DND-41 (cell line): ENCODE measurements around the gene MRS2.
"Not testable (repeated sequence)": the region's sequence is repeated elsewhere in the genome, so short reads cannot be mapped to it uniquely, and the experiment has no call there.

Experiments
- ATAC-seq: fragments of 200-7000 bp; cut with Tn5 transposase; 3 replicates; pipeline ENCODE4 v1.9.1; 2021; ENCODE audit warnings: low read depth; ENCODE audit not compliant: insufficient read depth
- DNase-seq: peaks from one replicate; pipeline ENCODE4 v3.0.0-alpha.2; 2020
- H2AFZ ChIP-seq: 2 replicates; pipeline ENCODE4 v1.6.0; 2012; ENCODE audit warnings: low read depth, low read length
- H3K27ac ChIP-seq: 2 replicates; pipeline ENCODE4 v1.5.1; 2012; ENCODE audit warnings: low read length, inconsistent platforms
- H3K27me3 ChIP-seq: fragments of 200-600 bp; sonication (generic); 2 replicates; pipeline ENCODE4 v1.6.0; 2012; ENCODE audit warnings: low read length, mild to moderate bottlenecking, inconsistent platforms; ENCODE audit not compliant: insufficient read depth, poor library complexity
- H3K36me3 ChIP-seq: 2 replicates; pipeline ENCODE4 v1.5.1; 2012; ENCODE audit warnings: low read length, inconsistent platforms; ENCODE audit not compliant: insufficient read depth
- H3K4me1 ChIP-seq: 2 replicates; pipeline ENCODE4 v1.5.1; 2012; ENCODE audit warnings: mild to moderate bottlenecking, low read length; ENCODE audit not compliant: insufficient read depth
- H3K4me2 ChIP-seq: 2 replicates; pipeline ENCODE4 v1.6.0; 2012; ENCODE audit warnings: mild to moderate bottlenecking, moderate library complexity, low read length, inconsistent platforms; ENCODE audit not compliant: insufficient read depth
- H3K4me3 ChIP-seq, 2 experiments: fragments of 200-600 bp in 1 of 2; shearing (Covaris generic) in 1 of 2; 2 replicates each; pipeline ENCODE4 v1.5.1; 2012 to 2016; ENCODE audit warnings: inconsistent platforms in 2 of 2, low read length in 2 of 2, mild to moderate bottlenecking in 2 of 2, low read depth in 1 of 2, moderate library complexity in 1 of 2
- H3K79me2 ChIP-seq: 2 replicates; pipeline ENCODE4 v1.6.0; 2012; ENCODE audit warnings: low read length, inconsistent platforms; ENCODE audit not compliant: insufficient read depth
- H3K9ac ChIP-seq: 2 replicates; pipeline ENCODE4 v1.6.0; 2012; ENCODE audit warnings: low read depth, mild to moderate bottlenecking, inconsistent platforms, low read length, moderate library complexity
- H3K9me3 ChIP-seq: 2 replicates; pipeline ENCODE4 v1.5.1; 2012; ENCODE audit warnings: low read length, moderate library complexity, mild to moderate bottlenecking, inconsistent platforms; ENCODE audit not compliant: insufficient read depth, severe bottlenecking
- H4K20me1 ChIP-seq: 2 replicates; pipeline ENCODE4 v1.6.0; 2012; ENCODE audit warnings: low read length; ENCODE audit not compliant: insufficient read depth
- CTCF ChIP-seq: IDR thresholded peaks from 2 replicates; pipeline ENCODE4 v1.5.1; 2012; ENCODE audit warnings: borderline replicate concordance, low read length, moderate library complexity, mild to moderate bottlenecking; ENCODE audit not compliant: poor library complexity, severe bottlenecking; ENCODE audit errors: extremely low read depth
- EZH2 ChIP-seq: IDR thresholded peaks from 3 replicates; pipeline ENCODE4 v1.6.1; 2012; ENCODE audit warnings: borderline replicate concordance, low read depth, mild to moderate bottlenecking, moderate library complexity, low read length, inconsistent platforms; ENCODE audit not compliant: severe bottlenecking

The MRS2 gene

DNA sequence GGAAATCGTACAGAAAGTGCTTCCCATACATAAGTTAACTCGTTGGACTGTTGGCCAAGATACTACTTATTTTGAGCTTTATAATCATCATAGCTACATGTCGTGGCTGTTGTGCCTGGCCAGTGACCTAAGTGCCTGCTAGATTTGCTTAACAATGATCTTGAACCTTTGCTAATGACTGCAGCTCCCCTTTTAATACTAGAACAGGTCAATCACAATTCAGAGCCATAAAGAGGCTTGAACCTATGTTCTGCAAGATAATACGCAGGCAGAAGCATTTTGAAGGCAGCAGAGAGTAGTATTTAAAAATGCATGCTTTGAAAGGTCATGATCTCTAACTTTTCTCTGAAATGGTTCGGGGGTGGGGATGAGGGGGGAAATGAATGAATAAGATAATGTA, 2.5 kb downstream of the MRS2 start:
- DNase-seq (no peak), ATAC-seq (no peak)
- no peaks in the 10 kb centered on the region for H3K27me3 ChIP-seq
- H3K4me3 ChIP-seq: no peak overlapping the region
- peaks cover 33% of the 10 kb centered on the region for H3K4me1 ChIP-seq
- no peak overlapping the region for H3K27ac ChIP-seq
- peaks cover 28% of the 10 kb centered on the region for H3K79me2 ChIP-seq
- no peak overlapping the region for H2AFZ ChIP-seq
- H4K20me1 ChIP-seq: no peaks in the 10 kb centered on the region
- peaks cover 45% of the 10 kb centered on the region for H3K36me3 ChIP-seq
- no peaks in the 10 kb centered on the region for H3K9me3 ChIP-seq
- TF ChIP-seq EZH2: no peak
- no peak for TF ChIP-seq CTCF
- no peak overlapping the region for H3K9ac ChIP-seq
- peak overlapping the region; percentile 8; the same call in 1 of the 2 replicates for H3K4me2 ChIP-seq

- no peak overlapping the region for H3K9ac ChIP-seq
- ATAC-seq: no peak
- no peak overlapping the region for H2AFZ ChIP-seq
- no peaks in the 10 kb centered on the region for H4K20me1 ChIP-seq
- H3K9me3 ChIP-seq: no peaks in the 10 kb centered on the region
- H3K27me3 ChIP-seq: no peaks in the 10 kb centered on the region
- peaks cover 64% of the 10 kb centered on the region for H3K36me3 ChIP-seq
- no peak overlapping the region for H3K4me3 ChIP-seq
- no peak overlapping the region for H3K4me2 ChIP-seq
- H3K4me1 ChIP-seq: peaks cover 16% of the 10 kb centered on the region
- TF ChIP-seq EZH2: no peak
- TF ChIP-seq CTCF: no peak
- peaks cover 9% of the 10 kb centered on the region for H3K79me2 ChIP-seq
- no peak overlapping the region for H3K27ac ChIP-seq
- DNase-seq: no peak
These were observed 6.1 kb downstream of the MRS2 start for GRCh38 chr6:24408719-24409410.

GRCh38 chr6:24410622-24411021, 7.9 kb downstream of the MRS2 start:
- no peak overlapping the region for H3K27ac ChIP-seq
- no peak for ATAC-seq
- H3K79me2 ChIP-seq: no peaks in the 10 kb centered on the region; the same call in 1 of the 2 replicates
- no peaks in the 10 kb centered on the region for H3K27me3 ChIP-seq
- no peak overlapping the region for H3K4me2 ChIP-seq
- no peaks in the 10 kb centered on the region; the same call in 1 of the 2 replicates for H3K4me1 ChIP-seq
- TF ChIP-seq CTCF (no peak), EZH2 (no peak)
- no peaks in the 10 kb centered on the region for H4K20me1 ChIP-seq
- DNase-seq: no peak
- no peak overlapping the region for H3K9ac ChIP-seq
- H3K9me3 ChIP-seq: no peaks in the 10 kb centered on the region
- H3K36me3 ChIP-seq: peaks cover 66% of the 10 kb centered on the region
- H2AFZ ChIP-seq: no peak overlapping the region
- no peak overlapping the region for H3K4me3 ChIP-seq

DNA sequence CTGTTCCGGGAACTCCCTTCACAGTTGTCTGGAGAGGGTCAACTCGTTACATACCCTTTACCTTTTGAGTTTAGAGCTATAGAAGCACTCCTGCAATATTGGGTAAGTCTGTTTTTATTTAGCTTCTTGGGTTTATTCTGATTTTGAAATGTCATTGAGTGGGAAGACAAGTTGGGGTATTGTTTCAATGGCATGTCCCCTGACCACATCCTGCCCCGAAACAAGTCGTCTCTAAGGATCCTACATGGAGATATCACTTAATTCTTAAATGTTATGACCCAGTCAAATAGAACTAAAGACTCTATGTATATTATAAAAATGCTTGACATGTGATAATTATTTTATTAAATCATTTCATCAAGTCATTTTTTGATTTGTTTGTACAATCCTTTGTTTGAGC, 9.6 kb downstream of the MRS2 start:
- no peak overlapping the region for H2AFZ ChIP-seq
- no peaks in the 10 kb centered on the region for H4K20me1 ChIP-seq
- no peak overlapping the region for H3K4me2 ChIP-seq
- H3K4me3 ChIP-seq: no peak overlapping the region
- H3K9me3 ChIP-seq: no peaks in the 10 kb centered on the region
- no peaks in the 10 kb centered on the region; the same call in 1 of the 2 replicates for H3K79me2 ChIP-seq
- no peak for DNase-seq
- ATAC-seq: no peak
- TF ChIP-seq EZH2 (no peak), CTCF (no peak)
- no peak overlapping the region for H3K27ac ChIP-seq
- no peaks in the 10 kb centered on the region; the same call in 1 of the 2 replicates for H3K4me1 ChIP-seq
- H3K27me3 ChIP-seq: no peaks in the 10 kb centered on the region
- H3K9ac ChIP-seq: no peak overlapping the region
- peaks cover 82% of the 10 kb centered on the region for H3K36me3 ChIP-seq

GRCh38 chr6:24414531-24414930, 11.8 kb downstream of the MRS2 start:
- not testable (repeated sequence) for H3K4me1 ChIP-seq, H3K4me3 ChIP-seq, H3K9me3 ChIP-seq, H4K20me1 ChIP-seq, ATAC-seq, H3K79me2 ChIP-seq, H3K27me3 ChIP-seq, H3K4me2 ChIP-seq, H3K9ac ChIP-seq, H3K27ac ChIP-seq, DNase-seq, H2AFZ ChIP-seq
- H3K36me3 ChIP-seq: peaks cover 75% of the 10 kb centered on the region
